OCI-M2 (cell line): ENCODE data around the gene CFDP1.

ENCODE experiments used
- DNase-seq: peaks from one replicate; lab custom pipeline; 2025; ENCODE audit not compliant: unreplicated experiment; lab: John Stamatoyannopoulos, UW

The CFDP1 gene

GRCh38 chr16:75267631-75268264 is 165.6 kb downstream of the CFDP1 start:
- DNase-seq: no peak

- DNase-seq: no peak
These were observed 166.3 kb downstream of the CFDP1 start for GRCh38 chr16:75266738-75267630.

- no peak for DNase-seq
These were observed 167.2 kb downstream of the CFDP1 start for GRCh38 chr16:75265911-75266701.

GRCh38 chr16:75264999-75265910 is 168.0 kb downstream of the CFDP1 start:
- no peak for DNase-seq

- DNase-seq: no peak
These were observed 168.8 kb downstream of the CFDP1 start for GRCh38 chr16:75264457-75264998.

GRCh38 chr16:75263963-75264445 is 169.3 kb downstream of the CFDP1 start:
- DNase-seq: no peak

- DNase-seq: no peak
These were observed 169.9 kb downstream of the CFDP1 start for GRCh38 chr16:75263291-75263962.

GRCh38 chr16:75262800-75263127 is 170.5 kb downstream of the CFDP1 start:
- no peak for DNase-seq

- no peak for DNase-seq
These were observed 171.1 kb downstream of the CFDP1 start for GRCh38 chr16:75262104-75262799.

- DNase-seq: no peak
These were observed 171.7 kb downstream of the CFDP1 start for GRCh38 chr16:75261590-75262078.

- no peak for DNase-seq
These were observed 172.3 kb downstream of the CFDP1 start for GRCh38 chr16:75260851-75261589.

- no peak for DNase-seq
These were observed 174.5 kb downstream of the CFDP1 start for GRCh38 chr16:75258807-75259141.

GRCh38 chr16:75257886-75258806 is 175.2 kb downstream of the CFDP1 start:
- DNase-seq: no peak

GRCh38 chr16:75256696-75257343 is 176.5 kb downstream of the CFDP1 start:
- DNase-seq: no peak

- DNase-seq: no peak
These were observed 177.2 kb downstream of the CFDP1 start for GRCh38 chr16:75256059-75256571.

GRCh38 chr16:75254359-75254837 is 178.9 kb downstream of the CFDP1 start:
- DNase-seq: no peak
